IPS-20b (cell line): Measurements from ENCODE around the gene SLC4A8.

ENCODE experiments used
- H3K27ac ChIP-seq: one replicate; pipeline ENCODE4 v1.5.1; 2013; ENCODE audit warnings: low read length
- H3K27me3 ChIP-seq: 2 replicates; pipeline ENCODE4 v1.6.1; 2013; ENCODE audit warnings: mild to moderate bottlenecking, low read length, inconsistent platforms; ENCODE audit not compliant: insufficient read depth
- H3K36me3 ChIP-seq: 2 replicates; pipeline ENCODE4 v1.6.1; 2013; ENCODE audit warnings: low read depth, mild to moderate bottlenecking, inconsistent platforms, low read length, moderate library complexity; ENCODE audit not compliant: insufficient read depth
- H3K4me1 ChIP-seq: 2 replicates; pipeline ENCODE4 v1.6.1; 2013; ENCODE audit warnings: mild to moderate bottlenecking, control low read depth, inconsistent platforms, low read length, moderate library complexity; ENCODE audit not compliant: insufficient read depth
- H3K4me3 ChIP-seq: 2 replicates; pipeline ENCODE4 v1.5.1; 2013; ENCODE audit warnings: mild to moderate bottlenecking, low read length, inconsistent platforms
- H3K9ac ChIP-seq: 2 replicates; pipeline ENCODE4 v1.6.1; 2013; ENCODE audit warnings: low read depth, mild to moderate bottlenecking, inconsistent platforms, low read length, moderate library complexity
- H3K9me3 ChIP-seq: 2 replicates; pipeline ENCODE4 v1.6.1; 2013; ENCODE audit warnings: mild to moderate bottlenecking, low read depth, low read length, inconsistent platforms; ENCODE audit not compliant: insufficient read depth

SLC4A8 gene

DNA sequence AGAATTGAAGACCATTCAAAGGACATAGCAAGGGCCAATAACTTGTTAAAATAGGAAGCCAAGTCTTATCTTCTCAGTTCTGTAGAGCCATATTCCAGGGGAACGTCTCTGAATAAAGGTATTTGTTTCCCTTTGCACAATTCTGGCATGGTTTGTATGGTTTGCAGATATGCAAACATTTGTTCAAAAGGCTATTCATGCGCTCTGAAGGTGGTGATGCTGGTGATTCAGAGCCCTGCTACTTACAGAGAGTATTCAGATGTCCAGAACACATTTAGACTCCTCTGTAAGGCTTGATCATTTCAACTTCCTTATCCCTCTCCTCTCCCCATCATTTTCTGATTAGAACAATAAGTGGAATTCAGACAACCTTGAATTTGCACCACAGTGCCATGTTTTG, 35.9 kb downstream of the SLC4A8 start:
- H3K27ac ChIP-seq, result no peak overlapping the region
- no peak overlapping the region for H3K4me3 ChIP-seq
- H3K27me3 ChIP-seq, result no peaks in the 10 kb centered on the region
- H3K4me1 ChIP-seq, result peaks cover 6% of the 10 kb centered on the region; the same call in 1 of the 2 replicates
- H3K9ac ChIP-seq, result no peak overlapping the region
- no peaks in the 10 kb centered on the region for H3K9me3 ChIP-seq
- peaks cover 78% of the 10 kb centered on the region for H3K36me3 ChIP-seq

DNA sequence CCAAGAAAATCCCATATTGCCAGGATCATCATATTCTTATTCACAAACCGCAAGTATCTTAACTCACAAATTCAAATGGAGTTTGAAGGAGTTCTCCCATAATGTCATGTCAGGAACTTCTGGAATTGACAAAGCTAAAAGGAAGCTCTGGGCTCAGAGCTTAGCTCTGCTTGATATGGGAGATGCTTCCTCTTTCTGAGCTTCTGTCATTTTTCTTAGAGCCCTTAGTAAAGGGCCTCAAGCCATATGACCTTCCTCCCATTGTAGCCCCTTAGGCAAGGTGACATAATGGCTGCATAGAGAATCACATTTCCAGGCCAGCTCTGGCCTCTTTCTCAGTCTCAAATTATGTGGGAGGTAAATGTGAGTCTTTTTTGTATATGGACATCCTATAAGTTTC, 40.9 kb downstream of the SLC4A8 start:
- H3K4me1 ChIP-seq, result no peaks in the 10 kb centered on the region

DNA sequence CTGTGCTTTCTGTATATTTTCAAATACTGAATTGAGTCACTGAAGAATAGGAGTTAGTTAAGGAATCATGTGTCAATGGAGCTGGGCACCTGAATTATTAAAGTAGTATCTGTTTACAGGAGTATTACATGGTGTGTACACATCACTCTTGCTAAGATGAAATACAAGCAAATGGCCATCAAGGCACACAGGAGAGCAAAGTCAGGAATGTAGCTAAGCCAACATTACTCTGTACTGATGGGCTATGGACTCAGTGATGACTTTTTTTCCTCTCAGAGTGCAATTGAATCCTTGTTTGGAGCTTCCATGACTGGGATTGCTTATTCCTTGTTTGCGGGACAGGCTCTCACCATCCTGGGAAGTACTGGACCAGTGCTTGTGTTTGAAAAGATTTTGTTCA, 45.5 kb downstream of the SLC4A8 start:
- no peaks in the 10 kb centered on the region for H3K9me3 ChIP-seq
- no peak overlapping the region for H3K4me3 ChIP-seq
- H3K9ac ChIP-seq, result no peak overlapping the region
- no peak overlapping the region for H3K27ac ChIP-seq
- peaks cover 57% of the 10 kb centered on the region for H3K36me3 ChIP-seq
- no peaks in the 10 kb centered on the region for H3K27me3 ChIP-seq
- H3K4me1 ChIP-seq, result no peaks in the 10 kb centered on the region

More for the DNA sequence above, 40.9 kb downstream of the SLC4A8 start:
- Histone ChIP-seq H3K4me3 (no peak overlapping the region), H3K27me3 (no peaks in the 10 kb centered on the region), H3K27ac (no peak overlapping the region), H3K9me3 (no peaks in the 10 kb centered on the region), H3K36me3 (peaks cover 59% of the 10 kb centered on the region), H3K9ac (no peak overlapping the region)

DNA sequence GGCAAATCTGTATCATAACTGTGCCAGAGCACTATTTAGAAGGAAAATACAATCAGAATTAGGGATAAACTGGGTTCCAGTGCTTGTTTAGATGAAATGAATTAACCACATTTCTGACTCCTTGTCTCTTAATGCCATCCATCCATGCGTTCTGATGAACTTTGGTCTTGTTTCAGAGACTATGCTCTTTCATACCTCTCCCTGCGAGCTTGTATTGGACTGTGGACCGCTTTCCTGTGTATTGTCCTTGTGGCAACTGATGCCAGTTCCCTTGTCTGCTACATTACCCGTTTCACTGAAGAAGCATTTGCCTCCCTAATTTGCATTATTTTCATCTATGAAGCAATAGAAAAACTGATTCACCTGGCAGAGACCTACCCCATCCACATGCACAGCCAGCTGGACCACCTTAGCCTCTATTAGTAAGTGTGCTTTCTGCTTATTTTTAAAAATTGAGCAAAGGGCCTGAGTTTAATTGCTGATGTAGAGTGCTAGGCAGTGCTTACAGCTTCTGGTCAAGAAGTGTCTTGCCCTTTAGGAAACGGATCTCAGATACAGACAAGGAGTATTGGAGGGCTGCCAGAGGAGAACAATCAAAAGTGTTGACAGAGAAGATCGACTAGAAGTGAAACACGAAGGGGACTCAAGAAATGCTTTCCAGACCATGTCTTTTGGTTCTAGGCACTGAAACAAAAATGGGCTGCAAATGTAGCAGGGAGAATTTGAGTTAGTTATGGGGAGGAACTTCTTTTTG, 46.7 kb downstream of the SLC4A8 start:
- no peak overlapping the region for H3K9ac ChIP-seq
- H3K4me3 ChIP-seq, result no peak overlapping the region
- peaks cover 60% of the 10 kb centered on the region for H3K36me3 ChIP-seq
- no peaks in the 10 kb centered on the region for H3K4me1 ChIP-seq
- no peaks in the 10 kb centered on the region for H3K9me3 ChIP-seq
- H3K27me3 ChIP-seq, result no peaks in the 10 kb centered on the region
- H3K27ac ChIP-seq, result no peak overlapping the region

DNA sequence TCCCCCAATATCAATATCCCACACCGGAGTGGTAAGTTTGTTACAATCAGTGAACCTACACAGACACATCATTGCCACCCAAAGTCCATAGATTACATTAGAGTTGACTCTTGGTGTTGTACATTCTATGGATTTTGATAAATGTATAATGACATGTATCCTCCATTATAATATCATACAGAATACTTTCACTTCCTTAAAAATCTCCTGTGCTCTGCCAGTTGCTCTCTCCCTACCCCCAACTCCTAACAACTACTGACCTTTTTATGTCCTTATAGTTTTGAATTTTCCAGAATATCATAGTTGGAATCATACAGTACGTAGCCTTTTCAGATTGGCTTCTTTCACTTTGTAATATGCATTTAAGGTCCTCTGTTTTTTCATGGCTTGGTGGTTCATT, 48.4 kb downstream of the SLC4A8 start:
- Histone ChIP-seq H3K36me3 (peaks cover 60% of the 10 kb centered on the region), H3K9me3 (no peaks in the 10 kb centered on the region), H3K27ac (no peak overlapping the region), H3K9ac (no peak overlapping the region), H3K4me1 (no peaks in the 10 kb centered on the region), H3K4me3 (no peak overlapping the region), H3K27me3 (no peaks in the 10 kb centered on the region)

DNA sequence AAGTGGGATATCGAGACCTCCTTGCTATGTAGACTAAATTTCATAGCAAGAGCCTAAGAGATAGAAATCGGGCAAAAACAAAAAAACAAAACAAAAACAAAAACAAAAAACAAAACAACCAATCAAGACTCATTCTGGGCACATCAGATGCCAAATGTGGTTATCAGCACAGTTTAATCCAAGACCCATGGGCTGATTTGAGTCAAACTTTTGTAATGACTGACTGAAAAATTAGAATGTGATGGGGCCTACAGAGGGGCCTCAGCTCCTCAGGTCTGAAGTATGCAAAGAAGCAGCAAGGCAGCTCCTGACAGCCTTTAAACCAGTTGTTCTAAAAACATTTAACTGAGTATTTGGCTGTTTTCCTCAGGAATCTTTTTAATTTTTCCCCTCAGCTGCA, 49.3 kb downstream of the SLC4A8 start:
- Histone ChIP-seq H3K4me3 (no peak overlapping the region), H3K27ac (no peak overlapping the region), H3K27me3 (no peaks in the 10 kb centered on the region), H3K9ac (no peak overlapping the region), H3K4me1 (no peaks in the 10 kb centered on the region), H3K9me3 (no peaks in the 10 kb centered on the region), H3K36me3 (peaks cover 60% of the 10 kb centered on the region)

DNA sequence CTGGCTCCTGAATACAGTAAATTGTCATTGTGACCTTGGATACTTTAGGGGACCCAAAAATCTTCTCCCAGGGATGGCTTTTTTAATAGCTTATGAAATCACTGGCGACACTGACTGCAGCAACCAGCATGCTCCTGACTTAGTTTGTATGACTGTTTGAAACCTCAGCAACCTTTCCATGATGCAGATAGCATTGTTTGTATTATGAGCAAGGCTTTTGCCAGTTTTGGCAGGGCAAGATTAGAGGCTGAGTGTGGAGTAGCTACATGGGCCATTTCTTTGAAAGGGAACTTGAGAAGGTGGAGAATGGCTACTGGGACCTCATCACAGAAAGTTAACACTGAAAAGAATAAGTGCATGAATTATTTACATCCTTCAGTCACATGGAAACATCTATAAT, 50.9 kb downstream of the SLC4A8 start:
- Histone ChIP-seq H3K9ac (no peak overlapping the region), H3K27ac (no peak overlapping the region), H3K4me3 (no peak overlapping the region), H3K36me3 (peaks cover 46% of the 10 kb centered on the region), H3K27me3 (no peaks in the 10 kb centered on the region), H3K9me3 (no peaks in the 10 kb centered on the region), H3K4me1 (no peaks in the 10 kb centered on the region)

DNA sequence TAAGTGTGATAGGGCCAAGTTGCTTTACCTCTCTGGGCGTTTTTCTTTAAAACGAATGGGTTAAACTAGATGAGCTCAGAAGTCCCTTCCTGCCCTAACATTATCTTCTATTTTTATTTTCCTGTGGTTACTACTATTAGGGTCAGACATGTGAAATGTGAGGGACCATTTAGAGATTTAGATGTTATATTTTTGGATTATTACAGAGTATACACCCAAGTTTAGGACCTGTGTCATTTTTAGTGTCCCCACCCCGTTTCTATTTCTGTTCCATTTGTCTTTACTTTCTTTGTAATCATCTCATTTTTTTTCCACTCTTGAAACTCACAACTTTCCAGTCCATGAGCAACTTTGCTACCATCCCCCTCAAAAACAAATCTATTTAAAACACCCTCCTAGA, 56.3 kb downstream of the SLC4A8 start:
- H3K9ac ChIP-seq, result no peak overlapping the region
- no peaks in the 10 kb centered on the region for H3K9me3 ChIP-seq
- H3K4me1 ChIP-seq, result no peaks in the 10 kb centered on the region
- no peaks in the 10 kb centered on the region for H3K27me3 ChIP-seq
- no peak overlapping the region for H3K27ac ChIP-seq
- no peak overlapping the region for H3K4me3 ChIP-seq
- peaks cover 1% of the 10 kb centered on the region; the same call in 1 of the 2 replicates for H3K36me3 ChIP-seq

DNA sequence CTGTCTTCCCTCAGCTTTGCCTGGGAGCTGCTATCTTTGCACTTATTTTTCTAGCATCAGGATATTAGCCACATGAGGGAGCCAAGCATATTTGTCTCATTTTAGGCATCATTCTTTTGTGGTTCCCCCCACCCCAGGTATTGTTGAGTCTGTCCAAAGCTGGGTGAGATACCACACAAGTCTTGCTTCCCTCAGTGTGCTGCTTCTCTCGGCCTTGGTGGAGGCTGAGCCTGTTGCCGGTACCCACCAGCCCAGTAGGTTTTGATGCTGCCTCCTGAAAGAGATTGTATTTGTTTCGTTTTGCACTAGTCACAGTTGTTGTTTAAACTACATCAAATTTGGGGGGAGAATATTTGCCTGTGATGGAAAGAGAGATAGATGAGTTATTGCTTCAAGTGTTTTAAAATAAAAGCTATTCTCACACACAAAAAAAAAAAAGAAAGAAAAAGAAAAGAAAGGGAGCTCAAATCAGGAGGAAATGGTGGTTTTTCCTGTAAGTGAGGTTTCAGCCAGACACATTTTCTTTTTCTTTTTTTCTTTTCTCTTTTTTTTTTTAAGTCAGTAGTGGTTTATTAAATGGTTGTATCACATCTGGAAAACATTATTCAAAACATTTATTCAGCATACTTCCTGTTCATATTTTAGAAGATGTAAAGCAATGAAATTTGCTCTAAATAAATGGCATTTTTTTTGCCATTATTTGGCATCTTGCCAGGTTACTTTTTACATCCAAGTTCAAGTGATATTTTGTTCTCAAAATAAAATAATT, 58.5 kb downstream of the SLC4A8 start:
- Histone ChIP-seq H3K36me3 (no peaks in the 10 kb centered on the region), H3K27me3 (no peaks in the 10 kb centered on the region), H3K9ac (no peak overlapping the region), H3K4me1 (no peaks in the 10 kb centered on the region), H3K27ac (no peak overlapping the region), H3K9me3 (no peaks in the 10 kb centered on the region), H3K4me3 (no peak overlapping the region)

DNA sequence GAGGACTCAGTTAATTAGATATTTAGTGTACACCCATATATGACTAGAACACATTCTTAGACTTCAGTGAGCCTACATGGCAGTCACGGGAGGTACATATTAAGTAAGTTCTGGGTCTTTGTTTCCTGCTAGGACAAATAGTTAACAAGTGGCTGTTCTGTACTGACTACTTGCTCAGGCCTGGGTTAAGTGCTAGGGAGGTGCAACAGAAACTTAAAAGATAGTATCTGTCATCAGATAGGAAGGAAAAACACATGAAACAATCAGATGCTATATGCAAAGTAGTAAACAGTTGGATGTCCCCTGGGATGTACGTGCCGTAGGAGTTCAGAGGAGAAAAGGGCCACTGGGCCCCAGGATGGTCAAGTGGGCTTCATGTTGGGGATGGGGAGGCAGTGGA, 59.5 kb downstream of the SLC4A8 start:
- H3K9ac ChIP-seq, result no peak overlapping the region
- no peak overlapping the region for H3K4me3 ChIP-seq

DNA sequence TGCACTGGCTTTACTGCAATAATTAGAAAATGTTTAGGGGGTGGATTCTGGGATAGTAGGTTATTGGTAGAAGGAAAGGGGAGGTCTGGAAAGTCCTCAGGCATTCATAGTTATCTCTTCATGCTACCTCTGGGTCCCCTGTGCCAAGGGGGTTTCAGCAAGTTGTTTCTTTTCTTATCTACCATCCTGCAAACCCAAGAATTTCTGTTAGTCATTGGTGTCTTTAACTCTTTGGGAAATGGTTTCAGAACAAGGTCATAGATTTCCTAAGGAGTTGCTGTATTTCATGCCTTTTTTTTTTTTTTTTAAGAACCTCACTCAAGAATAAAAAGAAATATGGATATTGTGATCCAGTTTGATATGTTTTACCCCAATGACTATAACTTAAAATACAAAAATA, 63.6 kb downstream of the SLC4A8 start:
- Histone ChIP-seq H3K9ac (no peak overlapping the region), H3K4me1 (no peaks in the 10 kb centered on the region), H3K27me3 (no peaks in the 10 kb centered on the region), H3K36me3 (no peaks in the 10 kb centered on the region), H3K27ac (no peak overlapping the region), H3K9me3 (no peaks in the 10 kb centered on the region), H3K4me3 (no peak overlapping the region)

More for the DNA sequence above, 59.5 kb downstream of the SLC4A8 start:
- no peaks in the 10 kb centered on the region for H3K4me1 ChIP-seq
- H3K27ac ChIP-seq, result no peak overlapping the region
- no peaks in the 10 kb centered on the region for H3K9me3 ChIP-seq
- H3K27me3 ChIP-seq, result no peaks in the 10 kb centered on the region
- H3K36me3 ChIP-seq, result no peaks in the 10 kb centered on the region

DNA sequence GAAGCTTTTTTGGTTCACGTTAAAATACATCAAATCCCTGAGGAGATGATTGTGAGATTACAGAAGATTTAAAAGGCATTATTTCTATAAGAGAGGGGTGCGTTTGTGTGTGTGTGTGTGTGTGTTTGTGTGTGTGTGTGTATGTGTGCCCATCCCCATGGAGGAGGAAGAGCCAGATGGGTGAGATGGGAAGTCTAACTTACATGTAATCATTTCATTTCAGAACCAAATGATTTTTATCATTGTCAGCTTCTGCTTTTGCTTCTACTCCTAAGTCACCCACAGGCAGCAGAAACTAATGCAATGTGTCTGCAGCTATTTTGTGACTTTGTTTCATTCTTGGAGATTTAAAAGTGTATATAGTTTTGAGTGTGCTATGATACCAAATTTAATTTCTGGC, 68.7 kb downstream of the SLC4A8 start:
- Histone ChIP-seq H3K9ac (no peak overlapping the region), H3K4me1 (no peaks in the 10 kb centered on the region), H3K9me3 (no peaks in the 10 kb centered on the region), H3K4me3 (no peak overlapping the region), H3K27ac (no peak overlapping the region), H3K36me3 (peaks cover 6% of the 10 kb centered on the region; the same call in 1 of the 2 replicates), H3K27me3 (no peaks in the 10 kb centered on the region)
